Body of pancreas (tissue), 4 donors: ENCODE data around the gene ITPRID1.

Experiments
- CTCF ChIP-seq, 7 experiments: fragments of 450-650 bp in 4 of 7; fragments of 200-600 bp in 3 of 7; sonication (generic) in 3 of 7; IDR thresholded peaks; one replicate each; pipeline ENCODE4 v1.5.1; 2016 to 2019; ENCODE audit warnings: antibody characterized with exemption in 7 of 7
- POLR2A ChIP-seq, 3 donors: fragments of 450-650 bp; IDR thresholded peaks; one replicate each; pipeline ENCODE4 v1.6.1; 2016; ENCODE audit warnings: antibody characterized with exemption in 3 of 3, mild to moderate bottlenecking in 2 of 3

GRCh38 chr7:31487476-31487875 lies 26.4 kb upstream of the ITPRID1 start:
- TF ChIP-seq CTCF (IDR thresholded peaks at IDR 0.05) (no peak), POLR2A (IDR thresholded peaks at IDR 0.05) (no peak)
